Posterior cingulate gyrus (tissue), 11 donors: Measurements from ENCODE around the gene HEXD.

ENCODE experiments used
- DNase-seq, 10 donors: peaks; one replicate each; pipeline versions ENCODE4 v3.0.0 to v3.0.0-alpha.2; 2020 to 2021; ENCODE audit warnings: mixed read lengths in 3 of 10
- intact Hi-C: fragments of 100-400 bp; cut with DNase I; formaldehyde crosslinking; loops from one replicate; pipeline ENCODE4 v1.15.1; 2023

Gene HEXD

DNA sequence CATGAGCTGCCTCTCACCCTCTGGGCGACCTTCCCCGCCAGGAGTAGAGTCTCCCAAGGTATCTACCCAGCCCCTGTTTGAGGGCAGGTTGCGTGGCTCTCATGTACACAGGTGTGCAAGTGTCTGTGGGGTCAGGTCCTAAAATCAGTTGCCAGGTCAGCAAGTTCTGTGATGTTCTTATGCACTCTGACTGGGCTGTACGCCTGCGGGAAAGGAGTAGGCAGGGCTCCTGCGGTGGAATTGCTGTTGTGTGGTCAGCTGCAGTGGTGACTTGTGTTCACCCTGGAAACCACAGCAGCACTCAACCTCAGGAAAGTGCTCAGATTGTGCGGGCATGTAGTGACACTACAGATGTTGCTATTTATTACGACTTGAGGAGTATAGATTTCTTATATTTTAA lies 59.8 kb downstream of the HEXD start:
- intact Hi-C loops = no loop called here
- DNase-seq = no peak

DNA sequence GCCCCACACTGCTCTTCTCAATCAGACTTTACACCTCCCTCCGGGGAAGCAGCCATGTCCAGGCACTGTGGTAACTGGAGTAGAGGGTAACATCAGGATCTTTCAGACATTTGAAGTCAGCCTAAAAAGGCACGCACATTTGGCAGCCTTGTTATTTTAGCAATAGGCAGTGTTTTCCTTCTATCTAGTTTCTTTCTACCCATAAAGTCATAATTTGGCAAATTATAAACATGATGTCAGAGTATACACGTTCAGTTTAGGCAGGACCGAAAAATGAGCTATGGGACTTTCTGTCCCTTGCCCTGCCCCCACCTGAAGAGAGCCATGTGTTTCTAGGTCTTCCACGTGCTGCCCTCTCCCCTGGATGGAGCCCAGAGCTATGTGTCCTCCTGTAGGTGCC lies 61.5 kb downstream of the HEXD start:
- DNase-seq = no peak
- intact Hi-C loops = no loop called here

DNA sequence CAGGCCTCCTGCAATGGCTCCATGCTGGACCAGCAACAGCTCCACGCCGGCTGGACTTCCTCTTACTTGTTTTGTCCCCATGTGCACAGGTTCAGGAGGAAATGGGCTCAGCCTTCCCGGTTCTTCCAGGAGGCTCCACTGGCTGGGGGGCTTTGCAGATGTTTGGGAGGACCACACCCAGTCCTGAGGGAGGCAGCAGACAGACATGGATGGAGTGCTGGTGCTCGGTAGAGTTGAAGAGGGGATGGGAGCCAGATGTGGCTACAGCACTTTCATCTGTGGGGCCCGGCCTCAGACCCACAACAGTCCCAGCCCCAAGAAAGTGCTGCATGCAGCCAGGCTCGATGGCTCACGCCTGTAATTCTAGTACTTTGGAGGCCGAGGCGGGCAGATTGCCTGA lies 62.2 kb downstream of the HEXD start:
- no peak for DNase-seq
- intact Hi-C loops = no loop called here

DNA sequence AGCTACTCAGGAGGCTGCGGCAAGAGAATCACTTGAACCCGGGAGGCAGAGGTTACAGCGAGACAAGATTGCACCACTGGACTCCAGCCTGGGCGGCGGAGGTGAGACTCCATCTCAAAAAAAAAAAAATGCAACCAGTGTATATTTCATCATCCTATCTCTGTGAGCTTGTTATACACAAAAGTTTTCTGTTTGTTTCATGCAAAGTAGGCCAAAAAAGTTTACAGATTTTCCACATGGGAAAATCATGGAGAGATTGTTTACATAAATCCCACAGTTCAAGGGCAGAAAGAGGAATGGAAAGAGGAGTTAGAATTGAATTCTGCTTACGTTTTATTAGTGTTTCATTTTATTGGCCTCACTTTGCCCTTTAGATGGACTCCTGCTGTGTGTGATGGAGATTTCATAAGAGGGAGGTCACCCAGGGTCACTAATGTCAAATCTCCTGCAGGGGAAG lies 65.1 kb downstream of the HEXD start:
- intact Hi-C loops = no loop called here
- no peak for DNase-seq

DNA sequence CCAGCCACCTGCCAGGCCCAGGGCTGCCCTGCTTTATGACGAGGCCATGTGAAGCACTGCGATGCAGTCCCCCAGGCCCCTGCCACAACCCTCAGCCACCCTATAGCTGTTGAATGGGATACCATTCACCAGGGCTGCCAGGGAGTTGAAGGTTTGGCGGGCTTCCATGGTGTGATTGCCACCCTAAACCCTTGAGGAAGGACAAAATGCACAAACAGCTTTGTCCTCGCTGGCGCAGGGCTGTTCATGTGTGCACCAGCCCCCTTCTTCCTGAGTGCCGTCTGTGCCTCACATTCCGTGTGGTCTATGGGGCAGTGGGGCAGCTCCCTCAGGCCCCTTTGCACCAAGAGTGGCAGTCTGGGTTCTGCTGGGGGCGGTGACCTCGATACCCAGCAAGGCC lies 65.7 kb downstream of the HEXD start:
- DNase-seq = no peak
- intact Hi-C loops = no loop called here

DNA sequence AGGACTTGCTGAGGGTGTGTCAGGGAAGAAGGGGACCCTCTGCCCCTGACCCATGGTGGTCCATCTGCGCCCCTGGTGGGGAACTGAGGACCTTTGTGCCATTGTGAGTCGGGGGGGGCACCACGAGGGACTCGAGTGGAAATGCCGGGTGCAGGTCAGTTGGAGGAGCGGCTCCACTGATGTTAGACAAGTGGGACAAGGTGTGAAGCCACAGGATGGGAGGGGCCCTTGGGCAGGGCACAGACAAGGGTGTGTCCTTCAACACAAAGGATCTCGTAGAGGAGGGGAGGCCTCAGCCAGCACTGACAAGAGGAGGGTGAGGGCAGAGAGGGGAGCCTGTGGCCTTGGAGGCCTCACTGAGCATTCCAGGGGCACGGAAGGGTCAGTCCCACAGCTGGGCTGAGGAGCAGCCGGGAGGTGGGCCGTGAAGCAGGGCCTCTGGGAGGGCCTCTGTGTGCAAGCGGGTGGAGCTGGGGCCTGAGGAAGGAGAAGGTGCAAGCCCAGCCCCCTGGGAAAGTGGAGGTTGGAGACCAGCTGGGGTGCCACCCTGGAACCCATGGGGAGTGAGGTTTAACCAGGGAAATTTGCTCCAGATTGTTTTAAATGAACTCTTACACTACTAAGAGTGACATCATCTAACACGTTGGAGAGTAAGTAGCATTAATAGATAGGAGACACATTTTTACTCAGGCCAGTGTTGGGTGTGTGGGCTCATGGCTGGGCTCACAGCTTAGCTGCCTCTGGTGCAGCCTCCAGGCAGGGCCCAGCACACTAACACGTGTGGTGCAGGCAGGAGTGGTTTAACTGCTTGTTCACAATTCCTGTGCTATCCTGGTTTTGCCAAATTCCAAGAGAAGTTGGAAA lies 68.3 kb downstream of the HEXD start:
- intact Hi-C loops = no loop called here
- DNase-seq = no peak

DNA sequence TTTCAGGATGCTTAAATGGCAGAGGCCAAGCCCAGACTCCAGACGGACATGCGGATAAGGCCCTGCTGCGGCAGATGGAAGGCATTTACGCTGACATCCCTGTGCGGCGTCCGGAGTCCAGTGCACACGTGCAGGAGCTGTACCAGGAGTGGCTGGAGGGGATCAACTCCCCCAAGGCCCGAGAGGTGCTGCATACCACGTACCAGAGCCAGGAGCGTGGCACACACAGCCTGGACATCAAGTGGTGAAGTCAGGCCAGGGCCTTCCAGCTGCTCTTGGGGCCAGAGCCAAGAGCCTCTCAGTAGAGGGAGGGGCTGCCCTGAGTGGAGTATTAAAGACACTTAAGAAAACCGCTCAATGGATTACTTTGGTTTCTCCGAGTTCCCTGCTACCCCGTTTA lies 69.8 kb downstream of the HEXD start:
- intact Hi-C loops = no loop called here
- DNase-seq = peak in 1 of 10 donors; percentile 87

DNA sequence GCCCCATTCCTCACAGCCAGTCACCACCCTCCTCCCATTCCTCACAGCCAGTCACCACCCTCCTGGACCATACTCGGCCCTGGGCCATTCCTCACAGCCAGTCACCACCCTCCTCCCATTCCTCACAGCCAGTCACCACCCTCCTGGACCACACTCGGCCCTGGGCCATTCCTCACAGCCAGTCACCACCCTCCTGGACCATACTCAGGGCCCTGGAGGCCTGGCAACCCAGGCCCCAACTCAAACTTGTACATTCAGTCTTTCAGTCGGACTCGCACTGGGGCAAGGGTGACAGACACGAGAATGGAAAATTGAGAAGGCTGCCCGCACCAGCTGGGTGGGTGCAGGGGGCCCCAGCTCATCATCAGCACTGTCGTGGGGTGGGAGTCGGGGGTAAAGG lies 71.0 kb downstream of the HEXD start:
- peak in 7 of 10 donors; percentile 16 to 84 (median 46) for DNase-seq
- intact Hi-C loops = no loop called here

DNA sequence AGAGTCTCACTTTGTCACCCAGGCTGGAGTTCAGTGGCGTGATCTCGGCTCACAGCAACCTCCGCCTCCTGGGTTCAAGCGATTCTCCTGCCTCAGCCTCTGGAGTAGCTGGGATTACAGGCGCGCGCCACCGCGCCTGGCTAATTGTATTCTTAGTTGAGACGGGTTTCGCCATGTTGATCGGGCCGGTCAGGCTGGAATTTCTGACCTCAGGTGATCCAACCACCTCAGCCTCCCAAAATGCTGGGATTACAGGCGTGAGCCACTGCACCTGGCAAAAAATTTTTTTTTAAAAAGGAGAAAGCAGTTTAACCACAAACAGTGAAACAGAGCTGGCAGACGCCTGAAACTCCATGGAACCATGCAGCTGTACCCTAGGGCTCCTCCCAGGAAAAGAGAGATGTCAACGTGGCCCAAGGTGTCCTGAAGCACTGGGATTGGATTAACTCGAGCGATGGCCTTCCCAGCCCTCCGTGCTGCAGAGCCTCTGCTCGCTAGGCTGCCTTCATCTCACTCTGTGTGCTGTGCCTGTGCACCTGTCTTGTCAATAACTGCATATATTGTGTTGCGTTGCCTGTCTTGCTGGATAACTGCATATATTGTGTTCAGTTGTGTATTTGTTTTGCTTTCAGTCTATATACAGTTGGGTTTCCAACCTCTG lies 71.8 kb downstream of the HEXD start:
- no peak for DNase-seq
- intact Hi-C loops = loop anchor here (10.0 kb wide), 1 partner anchor 65 kb away; no protein-coding TSS in a partner anchor

DNA sequence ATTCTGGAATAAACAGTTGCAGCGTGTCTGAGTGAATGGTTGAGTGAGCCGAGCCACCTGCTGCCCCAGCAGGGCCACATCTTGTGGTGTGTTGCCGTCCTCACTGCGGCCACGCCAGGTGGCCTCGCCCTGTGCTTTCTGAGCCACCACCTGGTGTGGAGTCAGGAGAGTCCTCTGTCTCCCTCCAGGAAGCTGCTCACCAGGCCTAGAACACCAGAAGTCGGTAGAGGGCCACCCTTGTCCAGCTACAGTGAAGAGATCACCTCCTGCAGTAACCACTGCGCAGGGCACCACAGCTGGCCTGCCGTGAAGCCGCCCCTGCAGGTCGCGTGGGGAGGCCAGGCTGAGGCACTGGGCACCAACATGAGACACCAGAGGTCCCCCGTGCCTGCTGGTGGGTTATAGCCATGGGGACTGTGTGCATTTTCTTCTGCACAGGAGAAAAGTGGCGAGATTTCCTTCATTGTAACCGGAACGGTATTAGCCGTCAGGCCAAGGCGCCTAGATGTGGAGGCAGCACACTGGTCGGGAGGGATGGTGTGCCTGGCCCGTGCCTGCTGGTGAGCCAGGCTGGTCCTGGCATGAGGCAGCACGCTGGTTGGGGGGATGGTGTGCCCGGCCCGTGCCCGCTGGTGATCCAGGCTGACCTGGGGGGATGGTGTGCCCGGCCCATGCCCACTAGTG lies 72.5 kb downstream of the HEXD start:
- intact Hi-C loops = loop anchor here (10.0 kb wide), 1 partner anchor 64 kb away; no protein-coding TSS in a partner anchor
- no peak for DNase-seq

DNA sequence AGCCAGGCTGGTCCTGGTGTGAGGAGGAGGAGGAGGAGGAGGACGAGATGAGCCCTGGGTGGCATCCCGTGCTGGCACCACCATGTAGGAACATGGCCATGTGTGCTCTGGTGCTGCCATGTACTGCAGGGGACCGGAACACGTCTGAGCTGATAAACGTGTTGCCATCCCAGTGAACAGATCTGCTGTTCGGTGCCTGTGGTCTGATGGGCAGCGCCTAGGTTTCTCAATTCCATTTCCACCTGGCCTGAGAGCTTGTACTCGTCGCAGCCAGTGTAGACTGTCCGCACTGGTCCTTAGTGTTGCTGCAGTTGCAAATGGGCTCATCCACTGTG lies 73.0 kb downstream of the HEXD start:
- intact Hi-C loops = loop anchor here (10.0 kb wide), 1 partner anchor 64 kb away; no protein-coding TSS in a partner anchor
- no peak for DNase-seq

DNA sequence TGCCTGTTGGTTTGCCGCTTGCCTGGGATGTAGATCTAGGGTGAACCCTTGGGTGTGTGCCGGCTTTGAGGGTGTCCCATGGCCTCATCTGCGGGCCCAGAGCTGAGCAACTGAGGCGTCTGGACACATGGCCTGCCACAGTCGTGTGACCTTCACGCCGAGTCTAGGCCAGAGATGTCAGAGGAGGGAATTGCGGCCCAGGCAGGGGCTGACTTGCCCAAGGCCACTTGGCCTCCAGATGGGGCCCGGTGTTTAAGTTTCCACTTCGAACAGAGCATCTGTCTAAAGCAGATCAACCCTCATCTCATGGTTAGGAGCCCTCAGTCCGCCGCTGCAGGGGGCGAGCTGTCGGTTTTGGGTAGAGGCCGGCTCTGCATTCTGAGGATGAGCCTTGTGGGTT lies 73.4 kb downstream of the HEXD start:
- intact Hi-C loops = loop anchor here (10.0 kb wide), 1 partner anchor 63 kb away; no protein-coding TSS in a partner anchor
- DNase-seq = no peak
